Measurements from ENCODE around the gene PHAF1.

The PHAF1 gene

GRCh38 chr16:67170168-67170948 lies 60.6 kb downstream of the PHAF1 start, which contains the start of gene NOL3:
TSS of gene NOL3 (plus strand) at chr16:67170538.
- 0% methylated on average over 47 to 50 of the region's 50 CpGs for WGBS, 2 experiments
- Histone ChIP-seq H3K27me3 (ENCODE audit: control insufficient read depth, insufficient read depth, low read length, poor library complexity, severe bottlenecking) (peaks cover 98% of the 10 kb centered on the region), H3K27ac (ENCODE audit: insufficient read depth, low read depth, low read length, poor library complexity, severe bottlenecking) (no peak within 1 kb of the TSS)

GRCh38 chr16:67170949-67171649 lies 61.4 kb downstream of the PHAF1 start:
- Histone ChIP-seq H3K27ac (ENCODE audit: insufficient read depth, low read depth, low read length, poor library complexity, severe bottlenecking) (no peak overlapping the region), H3K27me3 (ENCODE audit: control insufficient read depth, insufficient read depth, low read length, poor library complexity, severe bottlenecking) (peaks cover 98% of the 10 kb centered on the region), H3K4me3 (ENCODE audit: insufficient read depth, low read depth, low read length) (peak overlapping the region; percentile 32), H3K9me3 (ENCODE audit: control insufficient read depth, low read length) (no peaks in the 10 kb centered on the region), H3K4me1 (ENCODE audit: control insufficient read depth, insufficient read depth, low read length) (peaks cover 13% of the 10 kb centered on the region), H3K36me3 (ENCODE audit: control insufficient read depth, insufficient read depth, low read length) (no peaks in the 10 kb centered on the region)
- 36 to 40% methylated on average over 14 of the region's 14 CpGs for WGBS, 2 experiments

More at GRCh38 chr16:67170168-67170948, 60.6 kb downstream of the PHAF1 start, which contains the start of gene NOL3:
- Histone ChIP-seq H3K4me1 (ENCODE audit: control insufficient read depth, insufficient read depth, low read length) (peaks cover 13% of the 10 kb centered on the region), H3K9me3 (ENCODE audit: control insufficient read depth, low read length) (no peaks in the 10 kb centered on the region), H3K4me3 (ENCODE audit: insufficient read depth, low read depth, low read length) (peak within 1 kb of the TSS; percentile 32), H3K36me3 (ENCODE audit: control insufficient read depth, insufficient read depth, low read length) (no peaks in the 10 kb centered on the region)

GRCh38 chr16:67173323-67173722 lies 63.6 kb downstream of the PHAF1 start:
- no peak overlapping the region for H3K27ac ChIP-seq (ENCODE audit: insufficient read depth, low read depth, low read length, poor library complexity, severe bottlenecking)
- peaks cover 98% of the 10 kb centered on the region for H3K27me3 ChIP-seq (ENCODE audit: control insufficient read depth, insufficient read depth, low read length, poor library complexity, severe bottlenecking)
- peak overlapping the region; percentile 39 for H3K4me3 ChIP-seq (ENCODE audit: insufficient read depth, low read depth, low read length)
- H3K9me3 ChIP-seq (ENCODE audit: control insufficient read depth, low read length) = no peaks in the 10 kb centered on the region
- peaks cover 13% of the 10 kb centered on the region for H3K4me1 ChIP-seq (ENCODE audit: control insufficient read depth, insufficient read depth, low read length)
- 65 to 77% methylated on average over 1 of the region's 1 CpG for WGBS, 2 experiments
- no peaks in the 10 kb centered on the region for H3K36me3 ChIP-seq (ENCODE audit: control insufficient read depth, insufficient read depth, low read length)

- Histone ChIP-seq H3K4me1 (ENCODE audit: control insufficient read depth, insufficient read depth, low read length) (peaks cover 13% of the 10 kb centered on the region), H3K9me3 (ENCODE audit: control insufficient read depth, low read length) (no peaks in the 10 kb centered on the region), H3K36me3 (ENCODE audit: control insufficient read depth, insufficient read depth, low read length) (no peaks in the 10 kb centered on the region), H3K27ac (ENCODE audit: insufficient read depth, low read depth, low read length, poor library complexity, severe bottlenecking) (no peak overlapping the region), H3K4me3 (ENCODE audit: insufficient read depth, low read depth, low read length) (peak overlapping the region; percentile 39), H3K27me3 (ENCODE audit: control insufficient read depth, insufficient read depth, low read length, poor library complexity, severe bottlenecking) (peaks cover 98% of the 10 kb centered on the region)
- WGBS, 2 experiments = 3% methylated on average over 71 of the region's 71 CpGs
These were observed 64.3 kb downstream of the PHAF1 start for GRCh38 chr16:67173808-67174705.

- Histone ChIP-seq H3K27me3 (ENCODE audit: control insufficient read depth, insufficient read depth, low read length, poor library complexity, severe bottlenecking) (peaks cover 96% of the 10 kb centered on the region), H3K36me3 (ENCODE audit: control insufficient read depth, insufficient read depth, low read length) (no peaks in the 10 kb centered on the region), H3K4me3 (ENCODE audit: insufficient read depth, low read depth, low read length) (peak overlapping the region; percentile 39), H3K4me1 (ENCODE audit: control insufficient read depth, insufficient read depth, low read length) (peaks cover 12% of the 10 kb centered on the region), H3K9me3 (ENCODE audit: control insufficient read depth, low read length) (no peaks in the 10 kb centered on the region), H3K27ac (ENCODE audit: insufficient read depth, low read depth, low read length, poor library complexity, severe bottlenecking) (no peak overlapping the region)
- 76 to 78% methylated on average over 31 of the region's 31 CpGs for WGBS, 2 experiments
These were observed 65.0 kb downstream of the PHAF1 start for GRCh38 chr16:67174706-67175231.

- Histone ChIP-seq H3K4me3 (ENCODE audit: insufficient read depth, low read depth, low read length) (no peak overlapping the region), H3K9me3 (ENCODE audit: control insufficient read depth, low read length) (no peaks in the 10 kb centered on the region), H3K27ac (ENCODE audit: insufficient read depth, low read depth, low read length, poor library complexity, severe bottlenecking) (no peak overlapping the region), H3K27me3 (ENCODE audit: control insufficient read depth, insufficient read depth, low read length, poor library complexity, severe bottlenecking) (peaks cover 80% of the 10 kb centered on the region), H3K36me3 (ENCODE audit: control insufficient read depth, insufficient read depth, low read length) (no peaks in the 10 kb centered on the region), H3K4me1 (ENCODE audit: control insufficient read depth, insufficient read depth, low read length) (peaks cover 9% of the 10 kb centered on the region)
- WGBS, 2 experiments = 93 to 94% methylated on average over 12 of the region's 12 CpGs
These were observed 66.9 kb downstream of the PHAF1 start for GRCh38 chr16:67176662-67177061.

- 6 to 8% methylated on average over 73 of the region's 73 CpGs for WGBS, 2 experiments
- Histone ChIP-seq H3K9me3 (ENCODE audit: control insufficient read depth, low read length) (no peaks in the 10 kb centered on the region), H3K4me1 (ENCODE audit: control insufficient read depth, insufficient read depth, low read length) (peaks cover 9% of the 10 kb centered on the region), H3K36me3 (ENCODE audit: control insufficient read depth, insufficient read depth, low read length) (no peaks in the 10 kb centered on the region), H3K27ac (ENCODE audit: insufficient read depth, low read depth, low read length, poor library complexity, severe bottlenecking) (no peak overlapping the region), H3K27me3 (ENCODE audit: control insufficient read depth, insufficient read depth, low read length, poor library complexity, severe bottlenecking) (peaks cover 66% of the 10 kb centered on the region), H3K4me3 (ENCODE audit: insufficient read depth, low read depth, low read length) (no peak overlapping the region)
These were observed 68.3 kb downstream of the PHAF1 start for GRCh38 chr16:67177743-67178699.

- Histone ChIP-seq H3K9me3 (ENCODE audit: control insufficient read depth, low read length) (no peaks in the 10 kb centered on the region), H3K4me1 (ENCODE audit: control insufficient read depth, insufficient read depth, low read length) (no peaks in the 10 kb centered on the region), H3K36me3 (ENCODE audit: control insufficient read depth, insufficient read depth, low read length) (no peaks in the 10 kb centered on the region), H3K27ac (ENCODE audit: insufficient read depth, low read depth, low read length, poor library complexity, severe bottlenecking) (no peak overlapping the region), H3K4me3 (ENCODE audit: insufficient read depth, low read depth, low read length) (no peak overlapping the region), H3K27me3 (ENCODE audit: control insufficient read depth, insufficient read depth, low read length, poor library complexity, severe bottlenecking) (peaks cover 57% of the 10 kb centered on the region)
- 94% methylated on average over 13 of the region's 13 CpGs for WGBS, 2 experiments
These were observed 69.8 kb downstream of the PHAF1 start for GRCh38 chr16:67179421-67180080.
